HEK293 (cell line): Measurements from ENCODE around the gene PRKCZ.

Source experiments
- CTCF ChIA-PET: fragments of 350-600 bp; formaldehyde crosslinking; extraction: SDS; loops from one replicate; lab custom pipeline; 2021; ENCODE audit warnings: antibody characterized with exemption; lab: Yijun Ruan, JAX
- POLR2A ChIA-PET: fragments of 300-600 bp; formaldehyde crosslinking; extraction: SDS; loops from one replicate; lab custom pipeline; 2020; ENCODE audit warnings: antibody characterized with exemption, inconsistent platforms; lab: Yijun Ruan, JAX
- H3K27ac ChIP-seq: fragments of 200-500 bp; sonication (Bioruptor generic); 2 replicates; pipeline ENCODE4 v1.5.1; 2014; ENCODE audit warnings: low read depth, low read length, control low read depth, inconsistent platforms; ENCODE audit errors: extremely low read depth
- H3K36me3 ChIP-seq, 2 experiments: fragments of 200-500 bp in 1 of 2; sonication (Bioruptor generic) in 1 of 2; 1 replicate in 1 of 2; 2 replicates in 1 of 2; pipeline ENCODE4 v1.5.1; 2014 to 2017; ENCODE audit warnings: inconsistent platforms in 2 of 2, low read length in 2 of 2; ENCODE audit not compliant: control insufficient read depth in 2 of 2, insufficient read depth in 1 of 2
- H3K4me1 ChIP-seq: fragments of 200-500 bp; sonication (Bioruptor generic); 2 replicates; pipeline ENCODE4 v1.5.1; 2014; ENCODE audit warnings: mild to moderate bottlenecking, low read length, inconsistent platforms; ENCODE audit not compliant: control insufficient read depth, insufficient read depth
- H3K4me3 ChIP-seq: 2 replicates; pipeline ENCODE4 v1.5.1; 2011; ENCODE audit warnings: low read depth, mild to moderate bottlenecking, control low read depth, low read length, moderate library complexity
- H3K9me3 ChIP-seq: fragments of 200-500 bp; sonication (Bioruptor generic); 2 replicates; pipeline ENCODE4 v1.5.1; 2014; ENCODE audit warnings: low read depth, low read length, inconsistent platforms; ENCODE audit not compliant: control insufficient read depth, insufficient read depth
- GFI1B ChIP-seq: fragments of 450-650 bp; formaldehyde crosslinking; IDR thresholded peaks from 2 replicates; pipeline ENCODE4 v1.5.1; 2016; ENCODE audit warnings: missing biosample characterization, missing genetic modification characterization
- HOXC10 ChIP-seq: sonication (generic); formaldehyde crosslinking; IDR thresholded peaks from 2 replicates; pipeline ENCODE4 v1.8.1; 2023; ENCODE audit warnings: mild to moderate bottlenecking, missing genetic modification reagents
- KLF7 ChIP-seq: fragments of 450-650 bp; formaldehyde crosslinking; IDR thresholded peaks from 2 replicates; pipeline ENCODE4 v1.5.1; 2016; ENCODE audit warnings: missing biosample characterization, missing genetic modification characterization, borderline replicate concordance
- MYNN ChIP-seq: fragments of 450-650 bp; formaldehyde crosslinking; IDR thresholded peaks from 2 replicates; pipeline ENCODE4 v1.5.1; 2016; ENCODE audit warnings: missing biosample characterization, missing genetic modification characterization, borderline replicate concordance
- SETDB1 ChIP-seq: IDR thresholded peaks from one replicate; pipeline ENCODE4 v1.6.1; 2017; ENCODE audit warnings: mild to moderate bottlenecking, low read length, moderate library complexity, mixed read lengths; ENCODE audit not compliant: insufficient read length
- ZFP69B ChIP-seq: fragments of 450-650 bp; formaldehyde crosslinking; IDR thresholded peaks from 2 replicates; pipeline ENCODE4 v1.5.1; 2016; ENCODE audit warnings: missing biosample characterization, missing genetic modification characterization
- ZIC2 ChIP-seq: fragments of 450-650 bp; formaldehyde crosslinking; IDR thresholded peaks from 2 replicates; pipeline ENCODE4 v1.5.1; 2016; ENCODE audit warnings: missing biosample characterization, missing genetic modification characterization
- ZNF112 ChIP-seq: fragments of 450-650 bp; formaldehyde crosslinking; IDR thresholded peaks from 2 replicates; pipeline ENCODE4 v1.5.0; 2017; ENCODE audit warnings: missing biosample characterization, missing genetic modification characterization
- ZNF132 ChIP-seq: fragments of 450-650 bp; formaldehyde crosslinking; IDR thresholded peaks from 2 replicates; pipeline ENCODE4 v1.5.1; 2017; ENCODE audit warnings: missing biosample characterization, missing genetic modification characterization, borderline replicate concordance
- ZNF184 ChIP-seq: fragments of 450-650 bp; IDR thresholded peaks from 2 replicates; pipeline ENCODE4 v1.5.1; 2018; ENCODE audit warnings: missing biosample characterization, mild to moderate bottlenecking, missing genetic modification characterization
- ZNF24 ChIP-seq: fragments of 450-650 bp; formaldehyde crosslinking; IDR thresholded peaks from 2 replicates; pipeline ENCODE4 v1.5.1; 2016; ENCODE audit warnings: missing biosample characterization, missing genetic modification characterization
- ZNF335 ChIP-seq: fragments of 450-650 bp; formaldehyde crosslinking; conservative IDR thresholded peaks from 2 replicates; pipeline ENCODE4 v1.5.1; 2016; ENCODE audit warnings: missing biosample characterization, missing genetic modification characterization
- ZNF433 ChIP-seq: fragments of 450-650 bp; formaldehyde crosslinking; IDR thresholded peaks from 2 replicates; pipeline ENCODE4 v1.5.1; 2016; ENCODE audit warnings: missing biosample characterization, missing genetic modification characterization, low read depth
- ZNF449 ChIP-seq: fragments of 450-650 bp; formaldehyde crosslinking; IDR thresholded peaks from 2 replicates; pipeline ENCODE4 v1.5.1; 2017; ENCODE audit warnings: missing biosample characterization, mild to moderate bottlenecking, missing genetic modification characterization, moderate library complexity
- ZNF510 ChIP-seq: fragments of 450-650 bp; formaldehyde crosslinking; IDR thresholded peaks from 2 replicates; pipeline ENCODE4 v1.5.1; 2018; ENCODE audit warnings: mild to moderate bottlenecking, missing genetic modification characterization, missing biosample characterization; ENCODE audit not compliant: insufficient replicate concordance
- ZNF513 ChIP-seq: fragments of 450-650 bp; IDR thresholded peaks from 2 replicates; pipeline ENCODE4 v1.5.1; 2018; ENCODE audit warnings: missing biosample characterization, missing genetic modification characterization
- ZNF600 ChIP-seq: fragments of 450-650 bp; formaldehyde crosslinking; IDR thresholded peaks from 2 replicates; pipeline ENCODE4 v1.5.1; 2016; ENCODE audit warnings: missing biosample characterization, missing genetic modification characterization
- ZNF677 ChIP-seq: fragments of 450-650 bp; IDR thresholded peaks from 2 replicates; pipeline ENCODE4 v1.5.0; 2018; ENCODE audit warnings: missing biosample characterization, mild to moderate bottlenecking, missing genetic modification characterization, moderate library complexity
- ZNF707 ChIP-seq: fragments of 450-650 bp; formaldehyde crosslinking; IDR thresholded peaks from 2 replicates; pipeline ENCODE4 v1.5.1; 2016; ENCODE audit warnings: missing biosample characterization, missing genetic modification characterization
- ZNF843 ChIP-seq: fragments of 450-650 bp; formaldehyde crosslinking; IDR thresholded peaks from 2 replicates; pipeline ENCODE4 v1.5.1; 2016; ENCODE audit warnings: missing biosample characterization, missing genetic modification characterization

The PRKCZ gene

GRCh38 chr1:2102753-2103152 is 52.5 kb downstream of the PRKCZ start (continued):
- TF ChIP-seq ZNF513 (tag by site-specific recombination) (no peak), ZNF132 (tag by site-specific recombination) (no peak), ZNF335 (tag by site-specific recombination) (no peak), SETDB1 (no peak), MYNN (tag by site-specific recombination) (no peak), ZNF449 (tag by site-specific recombination) (no peak), GFI1B (tag by site-specific recombination) (no peak), ZNF510 (tag by site-specific recombination) (no peak), HOXC10 (CRISPR knock-in tag) (no peak)

- Histone ChIP-seq H3K4me1 (no peaks in the 10 kb centered on the region), H3K27ac (no peak overlapping the region), H3K4me3 (no peak overlapping the region), H3K36me3 (peaks cover 0 to 34% of the 10 kb centered on the region in 2 experiments; a peak in 1 of 3 replicates), H3K9me3 (no peaks in the 10 kb centered on the region)
- TF ChIP-seq ZNF600 (tag by site-specific recombination) = no peak
- no peak for TF ChIP-seq KLF7 (tag by site-specific recombination)
- TF ChIP-seq ZIC2 = no peak
- no peak for TF ChIP-seq ZFP69B (tag by site-specific recombination)
- TF ChIP-seq ZNF433 = no peak
- ChIA-PET POLR2A (no interaction called here), CTCF (interaction anchor here (0.6 to 1.6 kb wide), 3 partner anchors 13 to 71 kb away, joined by 3 to 4 read pairs (median 3); no protein-coding TSS in a partner anchor)
Observed at GRCh38 chr1:2103266-2103900, 53.2 kb downstream of the PRKCZ start.

- H3K36me3 ChIP-seq = peaks cover 0 to 30% of the 10 kb centered on the region in 2 experiments; a peak in 1 of 3 replicates
- H3K4me3 ChIP-seq = no peak overlapping the region
- 0 out of 2 replicates have a peak, but pooled peaks have one; percentile 9 for TF ChIP-seq ZNF600 (tag by site-specific recombination)
- TF ChIP-seq ZNF707 (tag by site-specific recombination) = no peak
- TF ChIP-seq ZNF843 (tag by site-specific recombination) = no peak
- TF ChIP-seq ZNF184 (tag by site-specific recombination) = no peak
- TF ChIP-seq ZNF24 (tag by site-specific recombination) = no peak
- no peak for TF ChIP-seq ZNF677 (tag by site-specific recombination)
- no peak for TF ChIP-seq ZNF112 (tag by site-specific recombination)
- H3K27ac ChIP-seq = no peak overlapping the region
- H3K4me1 ChIP-seq = no peaks in the 10 kb centered on the region
- CTCF ChIA-PET = interaction anchor here (0.6 to 1.6 kb wide), 2 partner anchors 14 to 16 kb away, joined by 3 to 4 read pairs; no protein-coding TSS in a partner anchor
- H3K9me3 ChIP-seq = no peaks in the 10 kb centered on the region
- POLR2A ChIA-PET = no interaction called here
Observed at GRCh38 chr1:2103901-2104590, 53.8 kb downstream of the PRKCZ start.
